ENCODE data around the gene KCND3.

- TF ChIP-seq, protein P1, sequence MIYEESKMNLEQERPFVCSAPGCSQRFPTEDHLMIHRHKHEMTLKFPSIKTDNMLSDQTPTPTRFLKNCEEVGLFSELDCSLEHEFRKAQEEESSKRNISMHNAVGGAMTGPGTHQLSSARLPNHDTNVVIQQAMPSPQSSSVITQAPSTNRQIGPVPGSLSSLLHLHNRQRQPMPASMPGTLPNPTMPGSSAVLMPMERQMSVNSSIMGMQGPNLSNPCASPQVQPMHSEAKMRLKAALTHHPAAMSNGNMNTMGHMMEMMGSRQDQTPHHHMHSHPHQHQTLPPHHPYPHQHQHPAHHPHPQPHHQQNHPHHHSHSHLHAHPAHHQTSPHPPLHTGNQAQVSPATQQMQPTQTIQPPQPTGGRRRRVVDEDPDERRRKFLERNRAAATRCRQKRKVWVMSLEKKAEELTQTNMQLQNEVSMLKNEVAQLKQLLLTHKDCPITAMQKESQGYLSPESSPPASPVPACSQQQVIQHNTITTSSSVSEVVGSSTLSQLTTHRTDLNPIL (CRISPR knock-in tag; IDR thresholded peaks at IDR 0.05; ENCODE audit: low read depth) = no peak
- TF ChIP-seq BACH2 (CRISPR knock-in tag; IDR thresholded peaks at IDR 0.05; ENCODE audit: borderline replicate concordance) (no peak), PPARA (CRISPR knock-in tag; IDR thresholded peaks at IDR 0.05; ENCODE audit: borderline replicate concordance) (no peak)
These were observed 163.2 kb downstream of the KCND3 start for GRCh38 chr1:111826278-111826677.

All from SK-N-SH treated with all-trans-retinoic acid at 6 μM for 48 hours (cell line).